MG63 (cell line): Measurements from ENCODE around the gene TRIM24. TPM values are rescaled to one million over a fixed set of nuclear protein-coding genes. Genes with fewer than 3 reads are reported as not detected.
"Not testable (repeated sequence)": the region's sequence is repeated elsewhere in the genome, so short reads cannot be mapped to it uniquely, and the experiment has no call there.

Source experiments
- DNase-seq: peaks from one replicate; pipeline ENCODE4 v3.0.0-alpha.2; 2020
- H3K27me3 ChIP-seq: fragments of 250-450 bp; sonication (Bioruptor Pico); 2 replicates; pipeline ENCODE4 v1.5.1; 2020; ENCODE audit warnings: mild to moderate bottlenecking, moderate library complexity
- H3K36me3 ChIP-seq: fragments of 250-450 bp; sonication (Bioruptor Pico); 2 replicates; pipeline ENCODE4 v1.5.1; 2020; ENCODE audit warnings: mild to moderate bottlenecking, moderate library complexity
- H3K4me3 ChIP-seq: fragments of 250-450 bp; sonication (Bioruptor Pico); 2 replicates; pipeline ENCODE4 v1.5.1; 2020; ENCODE audit warnings: mild to moderate bottlenecking, moderate library complexity
- H3K9me3 ChIP-seq: fragments of 250-450 bp; sonication (Bioruptor Pico); 2 replicates; pipeline ENCODE4 v1.5.1; 2020; ENCODE audit warnings: mild to moderate bottlenecking, moderate library complexity
- total RNA-seq: library from RNA; depleted of rRNA; stranded (reverse); fragments of >200 nt; shearing (Covaris generic); gene quantifications from 2 replicates; pipeline ENCODE4 v1.2.3, GENCODE V29; 2014; ENCODE audit warnings: low replicate concordance

TRIM24 gene
- total RNA-seq, 1 experiment from 2014 or later: 4.1 TPM

- Histone ChIP-seq H3K4me3 (no peak overlapping the region), H3K9me3 (no peaks in the 10 kb centered on the region), H3K36me3 (no peaks in the 10 kb centered on the region; the same call in 1 of the 2 replicates), H3K27me3 (no peaks in the 10 kb centered on the region)
- no peak for DNase-seq
Measured at GRCh38 chr7:138512092-138512858, 52.2 kb downstream of the TRIM24 start.

GRCh38 chr7:138512885-138513284 lies 52.8 kb downstream of the TRIM24 start:
- Histone ChIP-seq H3K9me3 (no peaks in the 10 kb centered on the region), H3K36me3 (no peaks in the 10 kb centered on the region; the same call in 1 of the 2 replicates), H3K27me3 (no peaks in the 10 kb centered on the region)

GRCh38 chr7:138513344-138513871 lies 53.3 kb downstream of the TRIM24 start:
- DNase-seq: no peak
- Histone ChIP-seq H3K9me3 (no peaks in the 10 kb centered on the region), H3K4me3 (no peak overlapping the region), H3K27me3 (no peaks in the 10 kb centered on the region), H3K36me3 (no peaks in the 10 kb centered on the region; the same call in 1 of the 2 replicates)

More at GRCh38 chr7:138512885-138513284, 52.8 kb downstream of the TRIM24 start:
- DNase-seq: no peak
- H3K4me3 ChIP-seq: no peak overlapping the region

- Histone ChIP-seq H3K27me3 (no peaks in the 10 kb centered on the region), H3K4me3 (no peak overlapping the region), H3K36me3 (peaks cover under 1% of the 10 kb centered on the region; the same call in 1 of the 2 replicates), H3K9me3 (no peaks in the 10 kb centered on the region)
- no peak for DNase-seq
Measured at GRCh38 chr7:138514044-138514443, 54.0 kb downstream of the TRIM24 start.

- no peaks in the 10 kb centered on the region for H3K9me3 ChIP-seq
- no peak overlapping the region for H3K4me3 ChIP-seq
- no peaks in the 10 kb centered on the region for H3K27me3 ChIP-seq
- DNase-seq: no peak
- H3K36me3 ChIP-seq: peaks cover 5% of the 10 kb centered on the region
Measured at GRCh38 chr7:138515001-138515528, 55.0 kb downstream of the TRIM24 start.

- DNase-seq: no peak
Measured at GRCh38 chr7:138519061-138519798, 59.2 kb downstream of the TRIM24 start.

GRCh38 chr7:138520742-138521141 lies 60.7 kb downstream of the TRIM24 start:
- no peak for DNase-seq
- Histone ChIP-seq H3K27me3 (no peaks in the 10 kb centered on the region), H3K4me3 (no peak overlapping the region), H3K9me3 (no peaks in the 10 kb centered on the region; the same call in 1 of the 2 replicates), H3K36me3 (peaks cover 15% of the 10 kb centered on the region)

More at GRCh38 chr7:138519061-138519798, 59.2 kb downstream of the TRIM24 start:
- peaks cover 11% of the 10 kb centered on the region for H3K36me3 ChIP-seq
- no peaks in the 10 kb centered on the region for H3K27me3 ChIP-seq
- H3K4me3 ChIP-seq: no peak overlapping the region
- H3K9me3 ChIP-seq: no peaks in the 10 kb centered on the region; the same call in 1 of the 2 replicates

GRCh38 chr7:138521837-138522461 lies 61.9 kb downstream of the TRIM24 start:
- H3K36me3 ChIP-seq: peaks cover 19% of the 10 kb centered on the region
- peaks cover 2% of the 10 kb centered on the region; the same call in 1 of the 2 replicates for H3K9me3 ChIP-seq
- H3K27me3 ChIP-seq: no peaks in the 10 kb centered on the region
- no peak for DNase-seq
- no peak overlapping the region for H3K4me3 ChIP-seq

- Histone ChIP-seq H3K9me3 (peaks cover 10% of the 10 kb centered on the region; the same call in 1 of the 2 replicates), H3K27me3 (no peaks in the 10 kb centered on the region), H3K4me3 (no peak overlapping the region), H3K36me3 (peaks cover 20% of the 10 kb centered on the region)
- DNase-seq: no peak
Measured at GRCh38 chr7:138524259-138524658, 64.2 kb downstream of the TRIM24 start.

- H3K4me3 ChIP-seq: no peak overlapping the region
- peaks cover 10% of the 10 kb centered on the region; the same call in 1 of the 2 replicates for H3K9me3 ChIP-seq
- no peaks in the 10 kb centered on the region for H3K27me3 ChIP-seq
- H3K36me3 ChIP-seq: peaks cover 16% of the 10 kb centered on the region
- DNase-seq: no peak
Measured at GRCh38 chr7:138525757-138526156, 65.7 kb downstream of the TRIM24 start.

GRCh38 chr7:138527746-138528223 lies 67.7 kb downstream of the TRIM24 start:
- Histone ChIP-seq H3K36me3 (peaks cover 12% of the 10 kb centered on the region), H3K27me3 (no peaks in the 10 kb centered on the region), H3K9me3 (peaks cover 10% of the 10 kb centered on the region; the same call in 1 of the 2 replicates), H3K4me3 (no peak overlapping the region)
- no peak for DNase-seq

- H3K9me3 ChIP-seq, H3K4me3 ChIP-seq, H3K36me3 ChIP-seq, H3K27me3 ChIP-seq, DNase-seq: not testable (repeated sequence)
Measured at GRCh38 chr7:138536833-138537232, 76.8 kb downstream of the TRIM24 start.

- Histone ChIP-seq H3K4me3 (no peak overlapping the region), H3K9me3 (no peaks in the 10 kb centered on the region), H3K27me3 (no peaks in the 10 kb centered on the region), H3K36me3 (peaks cover 3% of the 10 kb centered on the region)
- DNase-seq: no peak
Measured at GRCh38 chr7:138538518-138538917, 78.5 kb downstream of the TRIM24 start.

- Histone ChIP-seq H3K9me3 (no peaks in the 10 kb centered on the region), H3K36me3 (peaks cover 3% of the 10 kb centered on the region), H3K4me3 (no peak overlapping the region), H3K27me3 (no peaks in the 10 kb centered on the region)
- no peak for DNase-seq
Measured at GRCh38 chr7:138538997-138539644, 79.1 kb downstream of the TRIM24 start.

- no peaks in the 10 kb centered on the region for H3K27me3 ChIP-seq
- H3K4me3 ChIP-seq: no peak overlapping the region
- H3K9me3 ChIP-seq: no peaks in the 10 kb centered on the region
- H3K36me3 ChIP-seq: peaks cover 3% of the 10 kb centered on the region
- DNase-seq: no peak
Measured at GRCh38 chr7:138542183-138542582, 82.1 kb downstream of the TRIM24 start.

GRCh38 chr7:138543739-138544138 lies 83.7 kb downstream of the TRIM24 start:
- no peaks in the 10 kb centered on the region for H3K9me3 ChIP-seq
- no peaks in the 10 kb centered on the region for H3K27me3 ChIP-seq
- no peak overlapping the region for H3K4me3 ChIP-seq
- H3K36me3 ChIP-seq: peaks cover 3% of the 10 kb centered on the region
- DNase-seq: no peak
